GM18861 (cell line): Measurements from ENCODE around the gene UTS2.

ENCODE experiments used
- ATAC-seq: cut with Tn5 transposase; IDR thresholded peaks from one replicate; pipeline ENCODE4 v1.9.1; 2021; ENCODE audit not compliant: unreplicated experiment

Gene UTS2, protein sequence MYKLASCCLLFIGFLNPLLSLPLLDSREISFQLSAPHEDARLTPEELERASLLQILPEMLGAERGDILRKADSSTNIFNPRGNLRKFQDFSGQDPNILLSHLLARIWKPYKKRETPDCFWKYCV

DNA sequence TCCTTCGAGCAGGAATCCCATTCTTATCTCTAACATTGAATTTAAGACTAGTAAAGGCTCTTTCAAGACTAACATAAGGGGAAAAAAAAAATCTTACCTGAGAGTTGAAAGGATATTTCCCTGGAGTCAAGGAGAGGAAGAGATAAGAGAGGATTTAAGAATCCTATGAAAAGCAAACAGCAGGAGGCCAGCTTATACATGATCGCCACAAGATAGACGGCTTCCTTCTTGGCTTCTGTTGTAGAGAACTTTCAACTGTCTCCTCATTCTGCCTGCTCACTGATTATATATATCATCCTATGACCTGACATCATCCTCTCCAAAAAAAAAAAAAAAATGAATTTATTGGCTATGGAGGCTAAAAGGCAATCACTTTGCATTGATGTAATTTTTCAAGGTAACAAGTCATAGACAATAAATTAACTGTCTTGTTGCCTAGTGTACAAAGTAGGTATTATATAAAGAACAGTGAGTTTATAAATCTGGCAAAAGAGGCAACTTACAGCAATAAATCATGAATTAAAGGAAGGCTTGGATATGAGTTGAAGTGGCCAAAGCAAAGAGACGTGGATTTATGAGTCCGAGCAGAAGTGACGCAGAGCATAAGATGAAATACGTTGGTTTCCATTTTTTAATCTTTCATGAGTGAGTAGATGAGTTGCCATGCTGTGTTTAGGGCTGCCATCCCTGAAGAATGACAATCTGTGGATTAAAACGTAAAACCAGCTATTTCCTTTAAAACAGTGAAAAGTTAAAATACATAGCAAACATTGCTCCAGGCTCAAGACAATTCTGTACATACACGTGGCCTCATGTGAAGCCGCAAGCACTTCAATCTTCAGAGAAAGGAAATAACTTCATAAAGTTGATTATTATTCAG lies at the start of gene UTS2:
Gene UTS2, minus strand, starts transcription at position 262 of the 880 bp plus-strand sequence. Its CDS starts 62 bp downstream, at position 200.
- ATAC-seq, result no peak

DNA sequence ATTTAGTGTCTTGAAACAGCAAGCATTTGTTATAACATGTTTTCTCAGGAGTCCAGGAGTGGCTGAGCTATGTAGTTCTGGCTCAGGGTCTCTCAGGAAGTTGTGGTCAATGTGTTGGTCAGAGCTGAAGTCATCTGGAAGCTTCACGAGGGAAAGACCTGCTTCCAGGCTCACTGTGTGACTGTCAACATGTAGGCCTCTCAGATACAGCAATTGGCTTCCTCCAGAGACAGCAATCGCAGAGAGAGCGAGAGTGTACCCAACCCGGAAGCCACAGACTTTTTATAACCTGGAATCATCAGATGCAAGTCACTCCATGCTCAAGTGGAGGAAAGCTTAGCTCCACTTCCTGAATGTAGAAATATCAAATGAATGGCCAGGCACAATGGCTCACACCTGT lies 46.9 kb upstream of the UTS2 start:
- no peak for ATAC-seq

- no peak for ATAC-seq
Measured at GRCh38 chr1:7898962-7899361, 46.1 kb upstream of the UTS2 start.

- ATAC-seq, result no peak
Measured at GRCh38 chr1:7896994-7897393, 44.1 kb upstream of the UTS2 start.

GRCh38 chr1:7893529-7894180 lies 40.8 kb upstream of the UTS2 start:
- no peak for ATAC-seq

- ATAC-seq, result no peak
Measured at GRCh38 chr1:7891804-7892203, 38.9 kb upstream of the UTS2 start.

DNA sequence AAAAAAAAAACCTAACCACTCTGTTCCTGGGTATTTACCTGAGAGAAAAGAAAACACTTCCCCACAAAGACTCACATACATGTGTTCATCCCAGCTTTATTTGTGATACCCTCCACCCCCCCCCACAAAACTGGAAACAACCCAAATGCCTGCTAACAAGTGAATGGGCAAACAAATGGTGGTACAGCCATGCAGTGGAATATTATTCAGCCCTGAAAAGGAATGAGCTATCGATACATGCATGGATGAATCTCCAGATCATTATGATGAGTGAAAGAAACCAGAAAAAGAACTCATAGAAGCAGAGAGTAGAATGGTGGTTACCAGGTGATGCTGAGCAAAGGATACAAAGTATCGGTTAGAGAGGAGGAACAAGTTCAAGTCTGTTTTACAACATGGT lies 38.0 kb upstream of the UTS2 start:
- no peak for ATAC-seq

DNA sequence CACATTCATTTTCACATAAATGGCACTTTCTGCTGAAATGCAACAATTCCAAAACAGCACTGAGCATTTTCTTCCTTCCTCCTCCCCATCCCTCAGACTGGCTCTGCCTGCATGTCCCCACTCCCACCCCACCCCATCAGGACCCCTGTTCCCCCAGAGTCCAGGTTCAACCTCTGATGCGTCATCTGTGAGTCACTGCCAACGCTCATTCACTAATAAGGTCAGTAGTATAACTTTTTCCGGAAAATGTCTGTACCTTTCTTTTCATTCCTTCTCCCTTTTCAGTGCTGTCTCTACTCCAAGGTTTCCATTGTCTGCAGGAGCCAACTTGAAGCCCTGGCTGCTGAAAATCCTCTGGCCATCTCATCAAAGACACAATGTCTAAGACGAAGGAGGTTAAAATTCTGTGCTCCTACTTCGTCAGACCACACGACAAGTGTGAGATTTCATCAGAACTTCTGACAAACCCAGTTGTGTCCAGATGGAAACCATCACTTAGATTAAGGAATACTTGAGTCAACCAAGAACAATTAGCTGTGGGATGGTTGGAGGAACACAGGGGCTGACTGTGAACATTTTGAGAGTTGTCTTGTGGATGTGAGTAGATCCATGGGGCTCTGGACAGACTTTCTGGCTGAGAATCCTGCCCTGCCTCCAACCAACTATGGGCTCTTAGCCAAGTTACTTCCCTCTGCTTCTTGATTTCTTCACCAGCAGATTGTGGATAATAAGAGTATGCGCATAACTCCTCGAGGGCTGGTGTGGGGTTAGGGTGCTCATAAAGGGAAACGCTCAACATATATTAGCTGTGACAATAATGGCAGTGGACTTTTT lies 35.6 kb upstream of the UTS2 start:
- ATAC-seq, result no peak

GRCh38 chr1:7886405-7886745 lies 33.5 kb upstream of the UTS2 start:
- ATAC-seq, result no peak

DNA sequence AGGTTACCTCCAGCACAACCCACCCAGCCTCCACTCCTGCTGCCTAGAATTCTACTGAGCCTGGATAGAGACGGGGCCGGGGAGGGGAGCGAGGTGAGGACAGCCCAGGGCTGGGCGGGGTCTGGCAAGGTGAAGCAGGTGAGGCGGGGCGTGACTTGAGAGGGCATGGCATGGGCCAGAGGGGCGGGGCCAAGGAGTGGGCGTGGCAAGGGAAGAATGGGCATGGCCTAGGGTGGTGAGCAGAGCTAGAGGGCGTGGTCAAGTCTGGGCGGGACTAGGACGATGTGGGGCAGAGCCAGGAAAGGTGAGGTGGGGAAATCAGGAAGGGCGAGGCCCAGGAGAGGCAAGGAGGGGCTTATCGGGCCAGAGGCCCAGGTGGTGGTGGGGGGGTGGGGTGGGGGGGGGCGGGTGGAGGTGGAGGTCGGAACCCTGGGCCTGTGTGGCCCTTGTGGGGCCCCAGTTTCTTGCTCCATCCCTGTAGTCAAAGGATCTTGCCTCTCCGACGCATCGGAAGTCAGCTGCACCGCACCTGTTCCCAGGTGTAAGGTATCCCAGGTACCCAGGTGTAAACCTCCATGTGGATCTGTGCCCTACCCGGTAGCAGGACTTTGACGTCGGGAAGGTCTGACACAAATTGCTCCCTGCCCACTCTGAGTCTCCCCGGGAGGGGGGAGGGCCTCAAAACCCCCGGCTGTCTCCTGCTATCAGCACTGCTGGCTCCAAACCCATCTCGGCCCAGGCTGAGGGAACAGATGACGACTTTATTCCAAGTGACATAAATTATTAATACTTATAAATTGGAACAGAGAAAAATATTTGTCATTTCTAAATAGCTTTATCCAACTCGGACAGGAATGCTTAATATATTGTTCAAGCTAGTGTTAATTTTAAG lies 32.9 kb upstream of the UTS2 start:
- no peak for ATAC-seq

DNA sequence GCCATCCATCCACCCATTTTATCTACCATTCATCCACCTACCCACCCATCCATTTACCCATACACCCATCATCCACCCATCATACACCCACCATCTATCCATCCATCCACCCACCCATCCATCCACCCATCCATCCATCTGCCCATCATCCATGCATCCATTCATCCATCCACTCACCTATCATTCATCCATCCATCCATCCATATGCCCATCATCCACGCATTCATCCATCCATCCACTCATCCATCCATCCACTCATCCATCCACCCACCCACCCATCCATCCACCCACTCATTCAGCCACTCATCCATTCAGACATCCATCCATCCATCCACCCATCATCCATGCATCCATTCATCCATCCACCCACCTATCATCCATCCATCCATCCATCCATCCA lies 31.9 kb upstream of the UTS2 start:
- ATAC-seq, result no peak

- no peak for ATAC-seq
Measured at GRCh38 chr1:7879228-7879627, 26.4 kb upstream of the UTS2 start.

- no peak for ATAC-seq
Measured at GRCh38 chr1:7878027-7878426, 25.2 kb upstream of the UTS2 start.

DNA sequence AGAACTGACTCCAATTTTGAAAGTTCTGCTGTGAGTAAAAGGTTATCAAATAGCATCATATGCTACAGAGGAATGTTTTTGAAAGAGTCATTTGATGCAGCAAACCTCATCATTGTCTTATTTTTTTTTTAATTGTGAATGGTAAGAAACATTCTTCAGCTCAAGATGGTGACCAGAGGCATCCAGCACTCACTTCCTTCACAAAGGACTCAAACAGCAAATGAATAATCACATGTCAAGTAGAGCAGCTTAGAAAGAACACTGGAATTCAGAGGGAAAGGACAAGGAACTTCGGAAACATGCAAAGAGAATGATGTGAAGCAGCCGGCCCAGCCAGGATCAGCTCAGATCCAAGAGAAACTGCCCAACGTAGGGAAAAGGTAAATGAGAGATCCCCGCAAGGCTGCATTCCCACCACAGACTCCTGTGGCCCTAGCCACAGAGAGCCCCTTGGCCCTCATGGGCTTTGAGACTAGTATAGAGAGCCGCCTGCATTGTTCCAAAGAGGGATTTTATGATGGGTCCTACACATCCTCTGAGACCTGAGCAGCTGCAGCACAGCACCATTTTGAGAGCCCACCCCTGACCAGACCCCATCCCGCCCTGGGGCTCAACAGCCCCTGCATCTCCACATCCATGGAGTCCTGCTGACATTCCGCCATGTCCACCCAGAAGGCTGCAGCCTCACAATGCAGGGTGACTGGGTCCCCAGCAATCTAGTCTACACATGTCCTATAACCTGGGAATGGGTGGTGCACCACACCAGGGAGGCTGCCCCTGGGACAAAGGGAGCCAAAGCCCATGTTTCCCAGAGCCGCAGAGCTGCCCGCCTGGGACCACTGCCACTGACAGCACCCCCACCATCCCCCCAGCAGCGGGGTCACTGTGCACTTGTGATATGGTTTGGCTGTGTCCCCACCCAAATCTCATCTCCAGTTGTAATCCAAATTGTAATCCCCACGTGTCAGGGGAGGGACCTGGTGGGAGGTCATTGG lies 21.2 kb upstream of the UTS2 start:
- ATAC-seq, result no peak

GRCh38 chr1:7871136-7871535 lies 18.3 kb upstream of the UTS2 start:
- ATAC-seq, result no peak

DNA sequence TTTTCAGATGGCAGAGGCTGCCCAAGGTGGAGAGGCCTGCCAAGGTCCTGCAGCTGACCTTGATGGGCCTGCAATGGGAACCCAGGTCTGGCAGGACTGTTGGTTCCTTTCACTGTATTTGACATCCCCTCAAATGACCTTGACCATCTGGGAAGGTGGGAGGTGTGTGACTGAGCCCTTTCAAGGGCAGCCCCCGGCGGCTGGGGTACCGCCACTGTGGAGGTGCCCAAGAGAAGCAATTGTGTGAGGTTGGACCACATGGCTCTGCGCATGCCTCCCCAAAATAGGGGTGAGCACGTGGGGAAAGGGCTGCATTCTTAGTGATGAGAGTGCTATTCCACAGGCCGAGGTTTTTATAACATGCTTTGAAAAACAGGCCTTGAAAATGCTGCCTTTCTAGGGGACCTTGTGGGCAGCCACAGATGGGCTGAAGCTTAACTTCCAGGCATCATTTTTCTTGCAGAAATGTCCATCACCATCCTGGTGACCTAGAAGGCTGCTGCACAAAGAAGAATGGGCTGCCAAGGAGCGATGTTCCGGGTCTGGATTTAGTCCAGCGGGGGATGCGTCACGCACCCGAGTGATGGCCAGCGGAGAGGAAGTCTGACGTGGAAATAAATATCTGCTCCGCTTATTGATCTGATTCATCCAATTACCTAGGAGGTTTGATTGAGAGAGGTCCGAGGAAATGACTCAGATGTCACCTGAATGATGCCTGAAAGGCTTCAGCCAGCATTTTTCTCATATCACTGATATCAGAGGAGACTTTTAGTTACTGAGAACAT lies 16.5 kb upstream of the UTS2 start:
- ATAC-seq, result no peak

GRCh38 chr1:7868070-7868780 lies 15.4 kb upstream of the UTS2 start:
- no peak for ATAC-seq

DNA sequence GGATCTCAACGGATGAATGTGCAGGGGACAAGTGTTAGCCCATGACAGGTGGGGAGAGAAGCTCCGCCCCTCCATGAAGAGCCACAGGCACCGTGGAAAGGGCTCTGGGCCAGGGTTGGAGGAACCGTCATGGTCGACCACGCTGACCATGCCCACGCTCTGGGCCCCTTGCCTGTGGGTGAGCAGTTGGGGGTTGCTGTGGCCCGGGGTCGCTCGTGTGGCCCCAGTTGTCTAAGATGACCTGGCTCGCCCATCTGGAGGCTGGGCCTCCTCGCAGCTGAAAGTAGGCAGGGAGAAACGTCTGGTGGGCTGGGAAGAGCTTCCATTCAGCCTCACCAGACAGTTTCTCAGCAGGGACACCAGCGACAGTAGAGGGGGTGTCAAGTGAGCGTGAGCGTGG lies 13.1 kb upstream of the UTS2 start:
- ATAC-seq, result no peak
